GM19240 (cell line): ENCODE data around the gene MVK.

Experiments used
- DNase-seq: peaks from one replicate; pipeline ENCODE4 v3.0.0; 2011; ENCODE audit warnings: low spot score; ENCODE audit not compliant: insufficient read length

Gene MVK

DNA sequence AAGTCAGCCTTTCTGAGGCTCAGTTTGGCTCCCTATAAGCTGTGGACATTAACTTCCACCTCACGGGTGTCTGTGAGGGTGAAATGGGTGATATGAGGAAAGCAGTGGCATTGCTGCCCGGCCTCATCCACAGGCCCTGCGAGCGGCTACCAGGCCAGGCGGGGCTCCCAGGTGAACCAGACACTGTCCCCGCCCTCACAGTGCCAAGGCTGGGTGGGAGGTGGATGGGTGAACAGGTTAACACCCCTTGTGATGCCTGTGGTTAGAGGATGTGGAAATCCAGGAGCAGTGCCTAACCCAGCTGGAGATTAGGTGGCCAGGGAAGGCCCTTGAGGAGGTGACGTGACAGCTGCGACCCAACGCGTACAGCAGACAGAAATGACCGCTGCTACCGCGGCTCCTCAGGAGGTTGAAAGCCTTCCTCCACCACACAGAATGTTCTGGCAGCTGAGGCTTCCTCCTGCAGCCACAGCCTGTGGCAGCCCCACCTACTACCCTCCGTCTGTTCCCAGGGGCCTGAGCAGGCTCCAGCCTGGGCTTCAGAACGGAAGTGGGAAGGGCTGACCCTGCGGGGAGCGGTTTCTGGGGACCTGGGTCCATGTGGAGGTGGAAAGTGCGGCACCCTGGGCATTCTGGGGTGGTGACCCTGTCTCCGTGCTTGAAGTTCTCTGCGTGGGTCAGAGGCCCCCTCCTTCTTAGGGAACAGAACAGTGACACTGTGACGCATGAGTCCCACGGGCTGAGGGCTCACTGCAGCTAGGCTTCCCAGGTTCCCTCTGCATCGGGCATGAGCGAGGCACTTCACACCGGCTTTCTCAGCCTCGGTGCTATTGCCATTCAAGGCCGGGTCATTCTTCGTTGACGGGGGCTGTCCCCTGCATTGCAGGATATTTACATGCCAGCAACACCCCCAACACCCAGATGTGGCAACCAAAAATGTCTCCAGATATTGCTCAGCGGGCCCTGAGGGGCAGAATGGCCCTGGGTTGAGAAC is 10.0 kb upstream of the MVK start:
- DNase-seq, result no peak

DNA sequence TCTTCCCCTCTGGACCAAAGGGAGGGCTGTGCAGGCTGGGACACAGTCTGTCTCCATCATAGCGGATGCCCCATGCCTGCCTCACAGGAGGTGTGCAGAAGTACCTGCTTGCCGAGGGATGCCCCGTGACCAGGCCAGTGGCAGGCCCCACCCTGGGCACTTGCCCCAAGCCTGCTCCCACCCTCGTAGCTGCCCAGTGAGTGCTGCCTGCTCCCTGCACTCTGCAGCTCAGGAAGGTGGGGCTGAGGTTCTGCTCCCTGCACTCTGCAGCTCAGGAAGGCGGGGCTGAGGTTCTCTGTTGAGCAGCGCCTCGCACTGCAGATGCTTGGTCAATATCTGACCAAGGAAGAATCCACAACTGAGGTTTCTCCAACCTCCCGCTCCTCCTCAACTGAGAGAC is 7.2 kb upstream of the MVK start:
- no peak for DNase-seq

DNA sequence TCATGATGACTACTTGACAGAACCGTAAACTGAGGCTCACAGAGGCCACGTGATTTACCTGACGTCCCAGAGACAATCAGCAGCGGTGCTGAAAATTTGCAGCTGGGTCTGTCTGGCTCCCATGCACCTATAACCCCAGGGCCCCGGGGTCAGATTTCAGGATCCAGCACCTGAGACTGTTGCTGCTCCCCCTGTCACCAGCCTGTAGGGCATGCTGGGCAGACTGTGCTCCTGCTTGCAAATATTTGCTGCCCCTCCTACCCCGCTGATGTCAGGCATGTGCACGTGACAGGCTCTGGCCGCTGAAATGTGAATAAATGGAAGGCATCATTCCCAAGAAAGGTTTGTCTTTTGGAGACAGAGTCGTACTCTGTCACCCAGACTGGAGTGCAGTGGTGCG is 6.3 kb upstream of the MVK start:
- DNase-seq, result no peak

DNA sequence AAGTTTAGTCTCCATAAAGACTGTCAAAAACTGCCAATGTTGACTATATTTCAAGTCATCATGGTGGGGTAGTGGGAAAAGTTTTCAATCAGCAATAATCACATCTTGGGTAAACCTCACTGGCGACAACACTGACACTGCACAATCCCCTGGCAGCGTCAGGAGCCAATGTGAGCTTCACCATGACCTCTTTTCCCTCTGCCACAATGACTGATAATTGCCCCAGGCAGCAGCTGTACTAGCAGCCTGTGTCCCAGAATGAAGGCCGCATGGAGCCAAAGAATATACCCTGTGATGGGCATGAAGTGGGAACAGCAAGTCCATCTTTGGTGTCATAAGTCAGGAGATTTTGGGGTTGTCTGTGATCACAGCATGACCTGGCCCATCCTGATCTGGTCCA is 5.6 kb upstream of the MVK start:
- no peak for DNase-seq

DNA sequence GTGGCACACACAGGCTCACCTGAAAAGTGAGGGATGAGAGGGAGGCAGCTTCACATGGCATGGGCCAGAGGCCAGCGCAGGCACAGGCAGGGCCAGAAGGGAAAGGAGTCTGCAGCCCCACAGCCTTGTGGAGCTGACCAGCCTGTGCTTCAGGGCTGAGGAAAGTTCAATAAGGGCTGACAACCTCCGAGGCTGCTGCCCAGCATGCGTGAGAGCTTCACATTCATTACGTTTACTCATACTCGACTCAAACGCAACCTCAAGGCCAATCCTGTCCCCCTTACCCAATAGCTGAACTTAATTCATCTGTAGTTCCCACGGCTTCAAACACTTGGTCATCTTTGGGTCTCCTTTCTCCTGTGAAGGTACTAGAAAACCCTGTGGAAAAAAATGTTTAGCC is 5.1 kb upstream of the MVK start:
- DNase-seq, result no peak

DNA sequence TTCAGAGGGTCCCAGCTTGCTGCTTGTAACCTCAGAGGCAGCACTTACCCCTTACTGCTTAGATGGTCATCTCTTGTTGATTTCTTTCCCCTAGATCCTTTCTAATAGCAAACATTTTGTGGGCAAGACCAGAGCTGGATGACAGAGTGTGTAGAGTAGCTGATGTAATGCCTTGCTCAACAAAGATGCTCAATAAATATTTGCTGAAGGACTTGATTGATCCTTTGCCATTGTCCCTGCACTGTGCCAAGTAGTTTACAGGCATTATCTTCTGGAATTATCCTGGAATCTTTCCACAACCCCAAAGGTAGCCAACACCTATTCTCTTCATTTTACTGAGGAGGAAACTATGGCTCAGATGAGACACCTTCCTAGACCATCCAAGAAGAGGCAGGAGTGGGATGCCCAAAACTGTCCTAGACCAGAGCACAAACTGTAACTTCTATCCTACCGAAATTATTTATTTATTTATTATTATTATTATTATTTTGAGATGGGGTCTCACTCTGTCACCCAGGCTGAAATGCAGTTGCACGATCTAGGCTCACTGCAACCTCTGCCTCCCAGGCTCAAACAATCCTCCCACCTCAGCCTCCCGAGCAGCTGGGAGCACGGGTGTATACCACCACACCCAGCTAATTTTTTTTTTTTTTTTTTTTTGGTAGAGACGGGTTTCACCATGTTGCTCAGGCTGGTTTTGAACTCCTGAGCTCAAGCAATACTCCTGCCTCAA is 1.7 kb upstream of the MVK start:
- no peak for DNase-seq

DNA sequence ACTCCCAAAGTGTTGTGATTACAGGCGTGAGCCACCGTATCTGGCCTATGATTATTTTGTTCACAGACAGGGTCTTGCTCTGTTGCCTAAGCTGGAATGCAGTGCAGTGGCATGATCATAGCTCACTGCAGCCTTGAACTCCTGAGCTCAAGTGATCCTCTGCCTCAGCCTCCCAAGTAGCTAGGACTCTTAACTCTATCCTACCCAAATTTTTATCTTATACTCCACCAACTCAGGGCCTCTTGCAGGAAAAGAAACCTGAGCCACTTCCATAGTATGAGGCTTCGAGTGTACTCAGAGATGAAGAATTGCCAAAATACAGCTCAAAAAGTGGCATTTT is 1.1 kb upstream of the MVK start:
- DNase-seq, result no peak

DNA sequence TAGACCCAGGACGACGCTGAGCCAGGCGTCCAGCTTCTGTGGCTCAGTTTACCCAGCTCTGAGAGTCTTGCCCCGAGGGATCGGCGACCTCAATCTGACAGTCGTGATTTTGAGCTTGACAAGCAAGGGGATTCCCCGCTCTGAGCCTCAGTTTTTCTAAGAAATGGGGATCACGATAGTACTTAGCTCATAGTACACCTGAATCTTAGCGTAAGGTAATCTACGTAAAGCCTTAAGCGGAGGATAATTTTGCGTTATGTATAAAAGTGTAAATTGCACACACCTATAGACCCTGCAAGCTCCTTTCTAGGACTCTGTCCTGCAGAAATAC is 285 bp downstream of the MVK start:
- DNase-seq, result no peak

DNA sequence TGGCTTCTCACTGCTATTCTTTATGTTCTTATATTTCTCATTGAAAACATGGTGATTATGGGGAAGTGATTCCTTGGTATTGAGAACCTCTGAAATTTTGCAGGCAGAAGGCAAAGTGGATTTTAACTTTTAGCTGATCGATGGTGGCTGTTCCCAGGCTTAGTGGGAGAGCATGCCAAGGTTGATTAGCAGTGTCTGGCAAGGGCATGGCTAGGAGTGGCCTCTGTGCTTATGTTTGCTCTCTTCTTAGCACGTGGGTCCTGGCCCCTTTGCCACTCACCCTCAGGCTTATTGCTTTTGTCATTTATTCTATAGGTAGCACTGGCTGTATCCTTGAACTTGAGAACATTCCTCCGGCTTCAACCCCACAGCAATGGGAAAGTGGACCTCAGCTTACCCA is 2.1 kb downstream of the MVK start:
- DNase-seq, result no peak

DNA sequence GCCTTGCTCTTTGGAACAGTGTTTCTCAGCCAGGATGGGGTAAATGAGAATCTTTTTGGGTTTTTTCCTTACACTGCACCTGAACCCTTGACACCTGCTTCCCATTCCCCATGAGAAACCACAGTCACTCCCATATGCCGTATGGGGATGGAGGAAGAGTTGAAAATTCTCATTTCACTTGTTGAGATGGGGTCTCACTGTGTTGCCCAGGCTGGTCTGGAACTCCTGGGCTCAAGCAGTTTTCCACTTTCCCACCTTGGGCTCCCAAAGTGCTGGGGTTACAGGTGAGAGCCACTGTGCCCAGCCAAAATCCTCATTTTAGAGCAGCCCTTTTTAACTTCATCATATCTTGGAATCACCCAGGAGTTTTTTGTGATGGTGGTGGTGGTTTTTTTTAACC is 3.7 kb downstream of the MVK start:
- DNase-seq, result no peak

DNA sequence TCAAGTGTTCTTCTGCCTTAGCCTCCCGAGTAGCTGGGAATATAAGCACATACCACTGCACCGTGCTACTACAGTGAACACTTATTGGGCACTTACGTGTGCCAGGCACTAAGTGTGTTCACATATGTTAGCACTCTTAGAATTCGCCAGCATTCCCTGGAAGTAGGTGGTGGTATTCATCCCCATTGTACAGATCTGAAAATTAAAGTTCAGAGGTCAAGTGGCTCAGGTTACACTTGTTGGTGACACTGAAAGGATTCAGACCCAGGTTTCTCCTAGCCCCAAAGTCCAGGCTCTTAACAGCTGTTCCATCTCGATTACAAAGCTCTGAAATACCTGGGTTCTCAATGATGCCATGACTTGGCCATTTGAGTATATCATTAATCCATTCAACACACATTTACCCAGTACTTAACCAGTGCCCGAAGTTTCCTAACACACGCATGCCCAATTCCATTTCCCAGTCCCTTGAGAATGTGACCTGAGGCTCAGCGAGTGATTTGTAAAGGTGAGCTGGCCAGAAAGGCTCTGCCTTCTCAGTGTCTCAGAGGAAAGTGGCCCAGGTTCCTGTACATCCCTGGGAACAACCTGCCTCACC is 4.8 kb downstream of the MVK start:
- no peak for DNase-seq

DNA sequence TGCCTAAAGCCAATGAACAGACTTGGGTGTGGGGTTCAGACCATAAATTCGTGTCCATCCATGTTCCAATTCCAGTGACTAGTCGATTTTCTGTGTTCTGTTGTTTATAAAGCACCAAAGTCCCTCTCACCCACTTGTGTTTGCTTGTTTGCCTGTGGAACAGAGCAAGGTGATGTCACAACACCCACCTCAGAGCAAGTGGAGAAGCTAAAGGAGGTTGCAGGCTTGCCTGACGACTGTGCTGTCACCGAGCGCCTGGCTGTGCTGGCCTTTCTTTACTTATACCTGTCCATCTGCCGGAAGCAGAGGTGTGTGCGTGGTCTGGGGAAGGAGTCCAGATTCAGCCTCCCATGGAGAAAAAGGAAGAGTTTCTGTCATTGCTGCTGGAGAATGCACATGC is 6.0 kb downstream of the MVK start:
- no peak for DNase-seq

DNA sequence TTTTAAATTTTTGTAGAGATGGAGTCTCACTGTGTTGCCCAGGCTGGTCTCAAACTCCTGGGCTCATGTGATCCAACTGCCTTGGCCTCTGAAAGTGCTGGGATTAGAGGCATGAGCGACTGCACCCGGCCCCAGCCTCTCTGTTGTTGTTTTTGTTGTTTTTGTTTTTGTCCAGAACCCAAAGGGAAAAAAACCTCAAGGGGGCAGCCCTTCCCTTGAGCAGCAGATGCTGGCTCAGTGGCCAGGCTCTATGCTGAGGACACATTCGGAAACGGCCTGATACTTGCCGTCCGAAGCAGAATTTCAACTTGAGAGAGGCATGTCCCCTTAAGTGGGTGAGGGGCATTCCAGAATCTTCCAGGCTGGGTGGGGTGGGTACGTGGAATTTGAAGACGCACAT is 6.7 kb downstream of the MVK start:
- no peak for DNase-seq

DNA sequence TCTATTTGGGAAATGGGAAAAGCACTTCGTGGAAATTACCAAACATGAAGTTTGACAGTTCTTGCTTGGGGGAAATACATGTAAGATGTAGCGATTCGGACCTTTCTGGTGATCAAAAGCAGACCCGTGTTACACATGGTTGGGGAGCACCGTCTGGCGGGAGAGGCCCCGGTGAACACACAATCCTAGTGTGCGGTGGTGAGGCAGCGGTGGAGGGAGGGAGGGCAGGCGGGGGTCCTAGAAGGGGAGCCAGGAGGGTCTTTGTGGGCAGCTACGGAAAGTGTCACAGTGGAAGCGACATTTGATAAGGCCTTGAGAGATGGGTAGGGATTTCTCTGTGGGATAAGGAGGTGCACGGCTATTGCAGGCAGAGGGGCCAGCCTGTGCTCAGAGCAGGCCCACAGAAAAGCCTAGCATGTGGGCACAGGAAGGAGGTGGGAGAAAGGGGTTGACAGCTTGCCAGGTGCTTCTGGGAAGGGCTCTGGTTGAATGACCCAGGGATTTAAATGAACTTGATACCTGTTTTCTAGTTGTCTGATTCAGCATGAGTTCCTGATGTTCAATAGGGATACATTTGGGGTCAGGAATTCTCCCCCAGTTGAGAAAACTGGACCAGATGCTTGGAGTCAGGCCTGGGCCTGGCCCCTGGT is 7.2 kb downstream of the MVK start:
- no peak for DNase-seq

DNA sequence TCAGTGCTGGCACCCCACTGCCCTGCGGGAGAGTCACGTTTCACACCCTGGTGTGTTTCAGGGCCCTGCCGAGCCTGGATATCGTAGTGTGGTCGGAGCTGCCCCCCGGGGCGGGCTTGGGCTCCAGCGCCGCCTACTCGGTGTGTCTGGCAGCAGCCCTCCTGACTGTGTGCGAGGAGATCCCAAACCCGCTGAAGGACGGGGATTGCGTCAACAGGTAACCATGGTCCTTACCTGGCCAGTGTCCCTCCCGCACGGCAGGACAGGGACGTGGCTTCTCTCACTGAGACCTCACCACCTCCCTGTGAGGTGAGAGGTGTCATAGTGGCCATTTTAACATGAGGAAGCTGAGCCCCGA is 7.7 kb downstream of the MVK start:
- DNase-seq, result no peak

DNA sequence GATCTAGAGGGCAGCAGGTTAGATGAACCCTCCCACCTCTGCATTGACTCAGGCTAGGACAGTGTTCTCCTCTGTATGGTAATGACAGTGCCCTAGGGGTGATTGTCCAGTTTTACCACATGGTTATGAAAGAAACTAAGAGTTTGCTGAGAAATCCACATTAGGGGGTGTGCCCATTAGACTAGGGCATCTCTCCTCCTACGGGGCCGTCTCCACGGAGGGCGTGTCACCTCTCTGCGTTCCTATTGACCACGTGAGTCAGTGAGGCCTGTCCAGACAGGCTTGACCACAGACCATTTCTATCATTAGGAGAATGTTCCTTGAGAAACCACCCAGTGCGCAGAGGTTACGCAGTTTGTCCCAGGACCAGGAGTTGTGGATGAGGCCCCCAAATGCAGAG is 8.3 kb downstream of the MVK start:
- DNase-seq, result no peak

DNA sequence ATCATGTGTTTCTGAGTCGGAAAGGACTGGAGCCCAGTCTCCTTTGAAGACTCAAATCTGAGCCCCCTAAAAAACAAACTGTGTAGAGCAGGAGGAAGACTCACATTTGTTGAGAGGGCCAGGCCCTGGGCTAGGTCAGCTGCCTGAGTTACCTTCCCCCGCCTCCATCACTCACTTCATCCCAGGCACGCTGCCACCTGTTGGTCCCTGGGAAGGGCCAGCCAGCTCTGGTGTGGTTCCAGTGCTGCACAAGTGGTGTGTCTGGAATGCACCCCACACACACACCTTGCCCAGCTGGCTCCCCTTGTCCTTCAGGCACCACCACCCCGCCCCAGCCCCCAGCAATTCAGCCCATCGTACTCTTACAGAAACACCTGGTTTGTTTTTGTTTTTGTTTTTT is 9.0 kb downstream of the MVK start:
- DNase-seq, result no peak

DNA sequence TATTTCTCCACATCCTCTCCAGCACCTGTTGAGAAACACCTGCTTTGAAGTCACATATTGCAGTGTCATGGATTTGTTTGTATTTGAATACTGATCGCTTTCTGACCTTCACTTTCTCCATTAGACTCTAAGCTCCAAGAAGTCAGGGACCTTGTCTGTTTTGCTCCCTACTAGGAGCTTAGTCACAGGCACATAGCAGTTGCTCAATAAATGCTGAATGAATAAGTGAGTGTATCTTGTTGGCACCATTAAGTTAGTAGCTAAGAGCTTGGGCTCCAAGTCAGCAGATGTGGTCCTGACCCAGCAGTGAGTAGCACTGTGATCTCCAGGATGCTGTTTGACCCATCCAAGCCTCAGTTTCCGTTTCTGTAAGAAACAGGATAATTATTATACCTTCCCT is 10.1 kb downstream of the MVK start:
- DNase-seq, result no peak

DNA sequence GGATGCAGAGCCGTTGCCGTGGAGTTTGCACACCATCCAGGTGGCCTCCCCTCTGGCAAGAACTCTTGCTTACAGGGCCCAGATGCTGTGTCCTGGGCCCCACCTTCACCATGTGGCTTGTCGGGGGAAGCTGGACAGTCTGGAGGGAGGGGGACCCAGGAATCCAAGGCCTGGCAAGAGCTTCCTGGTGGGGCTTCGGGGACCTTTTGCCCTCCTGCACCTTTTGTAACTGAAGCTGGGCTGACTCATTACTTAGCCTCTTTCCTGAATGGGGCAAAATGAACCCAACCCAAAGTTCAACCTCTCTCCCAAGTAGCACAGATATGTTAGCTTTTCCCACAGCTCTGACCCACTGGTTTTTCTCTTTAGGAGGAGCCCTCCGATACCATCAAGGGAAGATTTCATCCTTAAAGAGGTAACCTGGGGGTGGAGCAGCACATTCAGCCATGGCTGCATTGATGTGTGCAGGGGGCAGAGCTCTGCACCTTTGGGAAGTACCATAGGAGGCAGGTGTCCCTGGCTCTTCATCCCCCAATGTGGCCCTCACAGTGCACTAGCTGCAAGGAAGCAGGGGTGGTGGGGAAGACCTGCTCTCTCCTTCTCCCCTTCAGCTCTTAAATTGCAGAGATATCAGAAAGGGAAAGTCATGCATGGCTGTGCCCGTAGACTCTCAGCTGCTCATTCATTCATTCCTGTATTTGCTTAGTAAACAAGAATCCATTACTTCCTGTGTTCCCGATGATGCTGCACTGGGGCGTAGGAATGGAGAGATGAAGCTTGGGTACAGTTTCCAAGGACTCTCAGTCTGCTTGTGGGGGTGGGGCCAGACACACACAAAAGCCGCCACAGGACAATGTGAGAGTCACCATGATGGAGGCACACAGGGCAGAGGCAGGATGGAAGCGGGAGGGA is 13.0 kb downstream of the MVK start:
- no peak for DNase-seq

DNA sequence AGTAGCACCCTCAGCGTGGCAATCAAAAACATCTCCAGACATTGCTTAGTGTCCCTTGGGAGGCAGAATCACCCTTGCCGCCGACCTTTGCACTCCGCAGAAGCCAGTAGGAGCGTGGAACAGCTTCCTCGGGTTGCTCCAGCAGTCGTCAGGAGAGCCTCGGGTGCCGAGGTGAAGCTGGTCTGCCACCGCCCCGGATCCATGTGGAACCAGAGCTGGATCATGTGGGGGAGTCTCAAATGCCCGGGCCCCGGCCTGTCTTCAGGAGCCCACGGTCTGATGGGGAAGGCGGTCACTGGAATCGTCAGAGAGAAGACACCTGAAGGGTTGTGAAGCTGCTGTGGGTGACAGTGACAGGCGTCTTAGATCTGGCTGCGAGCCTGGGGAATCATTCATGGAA is 14.3 kb downstream of the MVK start:
- no peak for DNase-seq
